K562 (cell line): ENCODE data around the gene MAPK4. TPM values are rescaled to one million over a fixed set of nuclear protein-coding genes. Genes with fewer than 3 reads are reported as not detected.

Experiments used
- ATAC-seq: fragments of 200-7000 bp; cut with Tn5 transposase; 3 replicates; pipeline ENCODE4 v1.9.1; 2020; ENCODE audit warnings: moderate library complexity
- BruUV-seq: library from RNA; stranded (reverse); fragments of 400-500 nt; replicated peaks from 2 replicates; lab custom pipeline; 2021; lab: Mats Ljungman, UMichigan
- CTCF ChIA-PET: fragments of 300-600 bp; formaldehyde crosslinking; extraction: SDS; loops from one replicate; lab custom pipeline; 2021; ENCODE audit warnings: low intra/inter-chr PET ratio; lab: Yijun Ruan, JAX
- POLR2A ChIA-PET: fragments of 300-600, 350-650 bp; sonication (Branson Sonifier 250); formaldehyde crosslinking; extraction: SDS; loops from one replicate; lab custom pipeline; 2021; ENCODE audit warnings: antibody characterized with exemption, inconsistent platforms; lab: Yijun Ruan, JAX
- DNase-seq, 4 experiments: peaks; one replicate each; pipeline versions ENCODE4 v3.0.0 to v3.0.0-alpha.2; 2011 to 2018; ENCODE audit warnings: low spot score in 3 of 4, mixed read lengths in 3 of 4; ENCODE audit errors: extremely low read depth in 1 of 4
- FAIRE-seq: peaks from 2 replicates; lab custom pipeline; 2011; peaks lifted over from hg19 to GRCh38; lab: Jason Lieb, UNC
- H2AFZ ChIP-seq: 2 replicates; pipeline ENCODE4 v1.6.0; 2011; ENCODE audit warnings: low read depth, low read length, control low read depth, inconsistent platforms
- H3K27ac ChIP-seq: fragments of 200-600 bp; 3 replicates; pipeline ENCODE4 v1.8.0; 2011; ENCODE audit warnings: low read depth, mild to moderate bottlenecking, control low read depth, inconsistent platforms, low read length, moderate library complexity, mixed read lengths; ENCODE audit errors: extremely low read depth
- H3K27me3 ChIP-seq, 2 experiments: fragments of 300-600 bp in 1 of 2; 2 replicates in 1 of 2; 3 replicates in 1 of 2; pipeline versions ENCODE4 v1.6.0 to v1.8.0; 2011; ENCODE audit warnings: inconsistent platforms in 2 of 2, low read length in 2 of 2, mild to moderate bottlenecking in 1 of 2, mixed read lengths in 1 of 2, moderate library complexity in 1 of 2; ENCODE audit not compliant: control insufficient read depth in 2 of 2, insufficient read depth in 2 of 2
- H3K36me3 ChIP-seq: fragments of 300-600 bp; 3 replicates; pipeline ENCODE4 v1.8.0; 2011; ENCODE audit warnings: mild to moderate bottlenecking, low read length, inconsistent platforms; ENCODE audit not compliant: control insufficient read depth, insufficient read depth
- H3K4me1 ChIP-seq, 2 experiments: fragments of 200-600 bp in 1 of 2; replicated peaks in 1 of 2; 2 replicates in 1 of 2; 3 replicates in 1 of 2; pipeline versions ENCODE4 v1.5.1 to v1.8.0; 2011; ENCODE audit warnings: inconsistent platforms in 2 of 2, low read length in 2 of 2, mild to moderate bottlenecking in 1 of 2, mixed read lengths in 1 of 2, moderate library complexity in 1 of 2; ENCODE audit not compliant: control insufficient read depth in 2 of 2, insufficient read depth in 2 of 2
- H3K4me2 ChIP-seq: 2 replicates; pipeline ENCODE4 v1.6.1; 2011; ENCODE audit warnings: low read length, control low read depth, inconsistent platforms, mixed read lengths; ENCODE audit not compliant: insufficient read depth
- H3K4me3 ChIP-seq: fragments of 200-600 bp; sonication (generic), shearing (Covaris generic); 2 replicates; pipeline ENCODE4 v1.5.1; 2016; ENCODE audit warnings: control low read depth, inconsistent platforms
- H3K79me2 ChIP-seq: fragments of 200-600 bp; 3 replicates; pipeline ENCODE4 v1.8.0; 2011; ENCODE audit warnings: low read length, inconsistent platforms; ENCODE audit not compliant: control insufficient read depth, insufficient read depth
- H3K9ac ChIP-seq, 2 experiments: 2 replicates each; pipeline versions ENCODE4 v1.6.0 to v1.6.1; 2011; ENCODE audit warnings: low read depth in 2 of 2, low read length in 2 of 2, control low read depth in 1 of 2, inconsistent platforms in 1 of 2, mild to moderate bottlenecking in 1 of 2, mixed read lengths in 1 of 2; ENCODE audit not compliant: insufficient read depth in 1 of 2
- H3K9me1 ChIP-seq: one replicate; pipeline ENCODE4 v1.6.0; 2011; ENCODE audit warnings: inconsistent platforms, mild to moderate bottlenecking, low read length, moderate library complexity; ENCODE audit not compliant: control insufficient read depth, insufficient read depth
- H3K9me3 ChIP-seq: replicated peaks from 2 replicates; pipeline ENCODE4 v1.5.1; 2011; ENCODE audit warnings: low read depth, low read length, inconsistent platforms; ENCODE audit not compliant: control insufficient read depth, insufficient read depth
- H4K20me1 ChIP-seq: replicated peaks from 2 replicates; pipeline ENCODE4 v1.6.1; 2011; ENCODE audit warnings: low read length, inconsistent platforms, mixed read lengths; ENCODE audit not compliant: control insufficient read depth, insufficient read depth
- ETV1 ChIP-seq: fragments of 450-650 bp; conservative IDR thresholded peaks from 2 replicates; pipeline ENCODE4 v1.6.1; 2016; ENCODE audit warnings: missing genetic modification characterization, control low read depth, low read depth, missing compliant biosample characterization
- GABPB1 ChIP-seq: sonication (generic); formaldehyde crosslinking; IDR thresholded peaks from 2 replicates; pipeline ENCODE4 v1.8.0; 2022; ENCODE audit warnings: mild to moderate bottlenecking, missing genetic modification reagents
- KDM4B ChIP-seq, 2 experiments: fragments of 450-650 bp in 1 of 2; sonication (generic) in 1 of 2; IDR thresholded peaks; 2 replicates each; pipeline ENCODE4 v1.6.1; 2016 to 2017; ENCODE audit warnings: borderline replicate concordance in 2 of 2, antibody characterized with exemption in 1 of 2, low read depth in 1 of 2, mild to moderate bottlenecking in 1 of 2
- SMAD2 ChIP-seq: fragments of 150-350 bp; IDR thresholded peaks from 2 replicates; pipeline ENCODE4 v1.6.1; 2014; ENCODE audit warnings: low read depth, mild to moderate bottlenecking, low read length
- TAL1 ChIP-seq: fragments of 450-650 bp; IDR thresholded peaks from 2 replicates; pipeline ENCODE4 v1.6.1; 2016; ENCODE audit warnings: mild to moderate bottlenecking
- ZFPM2 ChIP-seq: fragments of 250-450 bp; sonication (Bioruptor Pico); IDR thresholded peaks from 2 replicates; pipeline ENCODE4 v1.5.1; 2022; ENCODE audit warnings: mild to moderate bottlenecking
- ZNF311 ChIP-seq: fragments of 250-450 bp; sonication (Bioruptor Pico); IDR thresholded peaks from 2 replicates; pipeline ENCODE4 v1.4.0; 2020; ENCODE audit warnings: mild to moderate bottlenecking, moderate library complexity
- WGBS: fragments of 100-300 bp; shearing (Covaris generic); methylation state at CpG from one replicate; pipeline ENCODE4 v1.1.6; 2016; ENCODE audit warnings: low coverage, mixed read lengths; ENCODE audit not compliant: insufficient coverage; ENCODE audit errors: missing lambda C conversion rate; 5-methylcytosine and 5-hydroxymethylcytosine counted together
- in situ Hi-C: fragments of 300-500 bp; cut with MboI; formaldehyde crosslinking; loops from 4 replicates; pipeline ENCODE4 v1.15.0; 2018; ENCODE audit warnings: inconsistent platforms, mixed read lengths
- intact Hi-C: fragments of 100-400 bp; cut with micrococcal nuclease; formaldehyde crosslinking; loops from 2 replicates; pipeline ENCODE4 v1.14.2; 2022
- polyA plus RNA-seq, 8 experiments: library from polyadenylated mRNA; depleted of rRNA in 4 of 8; stranded (reverse) in 5 of 8; unstranded in 3 of 8; fragments of >200 nt; fragmentation: Nextera tagmentation in 2 of 8; fragmentation: Illumina TruSeq in 1 of 8; extraction: Ambion mirVana in 2 of 8; extraction: Trizol in 1 of 8; gene quantifications; 2 replicates each; pipeline versions ENCODE4 v1.2.1 to v1.2.3, GENCODE V29; 2011 to 2014; ENCODE audit warnings: inconsistent platforms in 1 of 8, missing spikeins in 1 of 8
- total RNA-seq, 7 experiments: library from RNA; depleted of rRNA in 6 of 7; stranded (reverse); fragments of >200 nt in 6 of 7; fragmentation: Illumina TruSeq in 2 of 7; extraction: Trizol in 2 of 7; gene quantifications; 2 replicates each; pipeline versions ENCODE4 v1.2.1 to v1.2.3, GENCODE V29; 2011 to 2021; ENCODE audit warnings: low replicate concordance in 1 of 7
- TF ChIP-seq, protein P1 (sequence below): fragments of 200-800 bp; sonication (Bioruptor generic); IDR thresholded peaks from 2 replicates; pipeline ENCODE4 v1.6.1; 2016; ENCODE audit warnings: missing genetic modification characterization, missing compliant biosample characterization

MAPK4 gene
- total and polyA plus RNA-seq, 9 of the 15 experiments (the other 6 are each of a cell fraction or from before 2014, with no cell fraction given): not detected

DNA sequence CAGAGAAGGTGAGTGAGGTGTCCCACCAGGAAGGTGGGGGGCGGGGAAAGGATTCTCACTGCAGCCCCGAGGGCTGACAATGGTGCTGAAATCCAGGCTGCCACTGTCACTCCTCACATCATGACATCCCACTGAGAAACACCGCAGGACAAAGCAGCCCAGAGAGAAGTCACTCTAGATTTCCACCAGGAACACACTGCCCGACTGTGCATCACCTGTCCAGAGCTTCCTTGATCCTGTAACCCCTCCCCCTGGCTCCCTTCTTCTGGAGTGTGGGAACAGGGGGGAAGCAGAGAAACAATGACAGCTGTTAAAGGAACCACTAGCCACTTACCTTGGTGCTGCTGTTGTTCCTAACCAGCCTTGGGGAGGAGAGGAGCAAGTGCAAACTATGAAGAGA, 190.1 kb downstream of the MAPK4 start:
- Histone ChIP-seq H3K9me1 (no peaks in the 10 kb centered on the region), H3K9ac (no peak overlapping the region), H3K9me3 (no peaks in the 10 kb centered on the region), H3K36me3 (no peaks in the 10 kb centered on the region), H3K27ac (no peak overlapping the region), H3K27me3 (peaks cover 0 to 12% of the 10 kb centered on the region in 2 experiments; a peak in 1 of 5 replicates), H3K4me2 (no peak overlapping the region), H3K79me2 (no peaks in the 10 kb centered on the region), H4K20me1 (no peaks in the 10 kb centered on the region), H3K4me1 (no peaks in the 10 kb centered on the region), H2AFZ (no peak overlapping the region), H3K4me3 (no peak overlapping the region)
- BruUV-seq: no TSS peak
- no peak for FAIRE-seq
- no peak for ATAC-seq
- POLR2A ChIA-PET: interaction anchor here (0.6 to 0.7 kb wide), 2 partner anchors 14 to 357 kb away, joined by 3 read pairs; no protein-coding TSS in a partner anchor
- WGBS: 0% methylated on average over 3 of the region's 4 CpGs
- no peak for TF ChIP-seq KDM4B (IDR thresholded peaks at IDR 0.05; ENCODE audit: borderline replicate concordance in 2 of 2, low read depth in 1 of 2)
- no peak for DNase-seq
- CTCF ChIA-PET: no interaction called here
- intact Hi-C loops: no loop called here
- in situ Hi-C loops: no loop called here

DNA sequence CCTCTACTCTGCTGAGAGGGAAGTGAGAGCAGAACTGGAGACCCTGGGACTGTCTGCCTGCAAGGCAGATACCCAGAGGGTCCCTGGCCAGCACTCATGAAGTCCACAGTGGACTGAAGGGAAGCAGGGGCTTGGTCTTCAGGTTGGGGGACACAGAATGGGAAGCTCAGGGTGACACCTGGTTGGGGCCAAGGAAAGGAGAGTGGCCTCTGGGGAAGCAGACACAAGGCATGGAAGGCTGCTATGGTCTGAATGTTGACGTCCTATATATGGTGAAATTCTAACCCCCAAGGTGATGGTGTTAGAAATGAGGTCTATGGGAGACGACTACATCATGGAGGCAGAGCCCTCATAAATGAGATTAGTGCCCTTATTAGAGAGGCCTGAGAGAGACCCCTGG, 190.7 kb downstream of the MAPK4 start:
- H3K4me2 ChIP-seq: no peak overlapping the region
- H3K9me1 ChIP-seq: no peaks in the 10 kb centered on the region
- ChIA-PET POLR2A (interaction anchor here (0.7 kb wide), 1 partner anchor 15 kb away, joined by 3 read pairs; no protein-coding TSS in a partner anchor), CTCF (no interaction called here)
- in situ Hi-C loops (no loop called here), intact Hi-C loops (no loop called here)
- H2AFZ ChIP-seq: no peak overlapping the region
- BruUV-seq: no TSS peak
- peaks cover 0 to 12% of the 10 kb centered on the region in 2 experiments; a peak in 1 of 5 replicates for H3K27me3 ChIP-seq
- no peaks in the 10 kb centered on the region for H3K36me3 ChIP-seq
- DNase-seq: no peak
- WGBS: 0% methylated on average over 2 of the region's 2 CpGs
- H3K9ac ChIP-seq: no peak overlapping the region
- no peaks in the 10 kb centered on the region for H3K4me1 ChIP-seq
- ATAC-seq: no peak
- FAIRE-seq: no peak
- no peaks in the 10 kb centered on the region for H3K79me2 ChIP-seq
- no peaks in the 10 kb centered on the region for H3K9me3 ChIP-seq
- H3K27ac ChIP-seq: no peak overlapping the region
- H3K4me3 ChIP-seq: no peak overlapping the region
- no peaks in the 10 kb centered on the region for H4K20me1 ChIP-seq
- TF ChIP-seq, protein P1, sequence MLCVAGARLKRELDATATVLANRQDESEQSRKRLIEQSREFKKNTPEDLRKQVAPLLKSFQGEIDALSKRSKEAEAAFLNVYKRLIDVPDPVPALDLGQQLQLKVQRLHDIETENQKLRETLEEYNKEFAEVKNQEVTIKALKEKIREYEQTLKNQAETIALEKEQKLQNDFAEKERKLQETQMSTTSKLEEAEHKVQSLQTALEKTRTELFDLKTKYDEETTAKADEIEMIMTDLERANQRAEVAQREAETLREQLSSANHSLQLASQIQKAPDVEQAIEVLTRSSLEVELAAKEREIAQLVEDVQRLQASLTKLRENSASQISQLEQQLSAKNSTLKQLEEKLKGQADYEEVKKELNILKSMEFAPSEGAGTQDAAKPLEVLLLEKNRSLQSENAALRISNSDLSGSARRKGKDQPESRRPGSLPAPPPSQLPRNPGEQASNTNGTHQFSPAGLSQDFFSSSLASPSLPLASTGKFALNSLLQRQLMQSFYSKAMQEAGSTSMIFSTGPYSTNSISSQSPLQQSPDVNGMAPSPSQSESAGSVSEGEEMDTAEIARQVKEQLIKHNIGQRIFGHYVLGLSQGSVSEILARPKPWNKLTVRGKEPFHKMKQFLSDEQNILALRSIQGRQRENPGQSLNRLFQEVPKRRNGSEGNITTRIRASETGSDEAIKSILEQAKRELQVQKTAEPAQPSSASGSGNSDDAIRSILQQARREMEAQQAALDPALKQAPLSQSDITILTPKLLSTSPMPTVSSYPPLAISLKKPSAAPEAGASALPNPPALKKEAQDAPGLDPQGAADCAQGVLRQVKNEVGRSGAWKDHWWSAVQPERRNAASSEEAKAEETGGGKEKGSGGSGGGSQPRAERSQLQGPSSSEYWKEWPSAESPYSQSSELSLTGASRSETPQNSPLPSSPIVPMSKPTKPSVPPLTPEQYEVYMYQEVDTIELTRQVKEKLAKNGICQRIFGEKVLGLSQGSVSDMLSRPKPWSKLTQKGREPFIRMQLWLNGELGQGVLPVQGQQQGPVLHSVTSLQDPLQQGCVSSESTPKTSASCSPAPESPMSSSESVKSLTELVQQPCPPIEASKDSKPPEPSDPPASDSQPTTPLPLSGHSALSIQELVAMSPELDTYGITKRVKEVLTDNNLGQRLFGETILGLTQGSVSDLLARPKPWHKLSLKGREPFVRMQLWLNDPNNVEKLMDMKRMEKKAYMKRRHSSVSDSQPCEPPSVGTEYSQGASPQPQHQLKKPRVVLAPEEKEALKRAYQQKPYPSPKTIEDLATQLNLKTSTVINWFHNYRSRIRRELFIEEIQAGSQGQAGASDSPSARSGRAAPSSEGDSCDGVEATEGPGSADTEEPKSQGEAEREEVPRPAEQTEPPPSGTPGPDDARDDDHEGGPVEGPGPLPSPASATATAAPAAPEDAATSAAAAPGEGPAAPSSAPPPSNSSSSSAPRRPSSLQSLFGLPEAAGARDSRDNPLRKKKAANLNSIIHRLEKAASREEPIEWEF (CRISPR knock-in tag): no peak
- TF ChIP-seq ETV1 (no peak), ZNF311 (CRISPR knock-in tag) (no peak), ZFPM2 (CRISPR knock-in tag) (no peak), SMAD2 (no peak), TAL1 (no peak), GABPB1 (CRISPR knock-in tag) (no peak)
